Measurements from ENCODE around the gene UPP2. TPM values are rescaled to one million over a fixed set of nuclear protein-coding genes. Genes with fewer than 3 reads are reported as not detected.

The UPP2 gene
- total and polyA plus RNA-seq, 2 of the 8 experiments (the other 6 are each of a cell fraction or from before 2014, with no cell fraction given), result not detected

- 86% methylated on average over 5 of the region's 5 CpGs; no CpG with 5 or more reads in 1 of the 2 experiments for WGBS, 2 experiments (ENCODE audit: extremely low coverage in 1 of 2, insufficient coverage in 1 of 2, insufficient read length in 1 of 2, insufficient replicate concordance in 2 of 2, low coverage in 1 of 2, low lambda C conversion rate in 2 of 2, missing lambda C conversion rate in 1 of 2)
- Histone ChIP-seq H3K4me1 (replicated peaks in 1 of 4; ENCODE audit: control insufficient read depth in 3 of 4, insufficient read depth in 4 of 4, low read length in 3 of 4) (no peaks in the 10 kb centered on the region), H3K9ac (replicated peaks in 1 of 4; ENCODE audit: extremely low read depth in 1 of 4, low read depth in 3 of 4, low read length in 3 of 4) (no peak overlapping the region), H2BK20ac (ENCODE audit: low read length) (no peak overlapping the region), H3K9me3 (ENCODE audit: insufficient read depth in 2 of 2, low read depth in 1 of 2, low read length in 1 of 2) (no peaks in the 10 kb centered on the region), H3K18ac (ENCODE audit: extremely low read depth, low read length) (no peak overlapping the region), H2BK15ac (ENCODE audit: low read length) (no peak overlapping the region), H2BK5ac (ENCODE audit: low read depth, low read length) (no peak overlapping the region), H3K56ac (replicated peaks; ENCODE audit: insufficient read length, low read depth, low read length) (no peak overlapping the region), H2BK120ac (replicated peaks; ENCODE audit: low read depth, low read length) (no peak overlapping the region), H3K27me3 (replicated peaks in 1 of 4; ENCODE audit: control insufficient read depth in 3 of 4, extremely low read depth in 1 of 4, insufficient read depth in 3 of 4, low read length in 3 of 4) (no peaks in the 10 kb centered on the region), H3K79me2 (ENCODE audit: control insufficient read depth in 1 of 2, insufficient read depth in 2 of 2, low read length in 2 of 2) (no peaks in the 10 kb centered on the region), H3K4me3 (ENCODE audit: extremely low read depth in 1 of 4, insufficient read depth in 2 of 4, low read depth in 3 of 4, low read length in 4 of 4) (no peak overlapping the region), H3K27ac (ENCODE audit: low read depth, low read length) (no peak overlapping the region), H3K36me3 (ENCODE audit: control insufficient read depth in 2 of 4, insufficient read depth in 4 of 4, low read length in 3 of 4) (no peaks in the 10 kb centered on the region), H2BK12ac (ENCODE audit: low read depth, low read length) (no peak overlapping the region), H2AFZ (ENCODE audit: low read length) (no peak overlapping the region), H4K91ac (replicated peaks; ENCODE audit: insufficient read length, low read length) (no peak overlapping the region), H4K8ac (ENCODE audit: extremely low read depth, insufficient read depth, low read length) (no peak overlapping the region), H3K79me1 (ENCODE audit: low read depth, low read length) (no peaks in the 10 kb centered on the region), H3K4ac (replicated peaks; ENCODE audit: insufficient read length, low read depth, low read length) (no peak overlapping the region), H4K20me1 (replicated peaks in 1 of 2; ENCODE audit: control insufficient read depth in 1 of 2, insufficient read depth in 2 of 2, low read length in 2 of 2) (no peaks in the 10 kb centered on the region), H3K14ac (ENCODE audit: insufficient read length) (no peak overlapping the region), H4K5ac (ENCODE audit: insufficient read length, low read depth, low read length) (no peak overlapping the region), H3K23me2 (ENCODE audit: low read depth, low read length) (no peaks in the 10 kb centered on the region), H3K23ac (ENCODE audit: insufficient read length) (no peak overlapping the region), H3K4me2 (ENCODE audit: insufficient read depth in 1 of 2, low read depth in 2 of 2, low read length in 2 of 2) (no peak overlapping the region), H2AK5ac (ENCODE audit: low read depth, low read length) (no peak overlapping the region)
- ChIA-PET POLR2A (ENCODE audit: partially characterized antibody) (no interaction called here), CTCF (ENCODE audit: partially characterized antibody) (no interaction called here)
- no peak for FAIRE-seq
- DNase-seq (ENCODE audit: low read depth in 1 of 2, low spot score in 2 of 2), result no peak
- TF ChIP-seq SP2 (IDR thresholded peaks at IDR 0.05; ENCODE audit: low read length), result no peak
Observed at GRCh38 chr2:158089322-158089721, 12.4 kb upstream of the UPP2 start.
